Activated CD8-positive, alpha-beta memory T cell treated with anti-CD3 and anti-CD28 coated beads, Interleukin-2, amount 10 ng/mL, durations not matched to agents 7 days and 5 days (primary cell): ENCODE measurements around the gene TRAK1. TPM values are rescaled to one million over a fixed set of nuclear protein-coding genes. Genes with fewer than 3 reads are reported as not detected.
A peak's percentile ranks its signal among the peaks of the same experiment; 100 is the strongest.

ENCODE experiments used
- ATAC-seq: fragments of 150-1000 bp; cut with Tn5 transposase; one replicate; pipeline ENCODE4 v1.10.0; 2021; ENCODE audit warnings: moderate library complexity
- CTCF ChIA-PET: fragments of 350-600 bp; sonication (Branson Sonifier 250); formaldehyde crosslinking; loops from one replicate; lab custom pipeline; 2021; ENCODE audit warnings: antibody characterized with exemption; lab: Charles Lee
- DNase-seq: peaks from one replicate; pipeline ENCODE4 v3.0.0-alpha.2; 2020
- H3K27ac Mint-ChIP-seq: one replicate; pipeline ENCODE4 v1.8.0; 2021; ENCODE audit warnings: mild to moderate bottlenecking, mixed read lengths
- H3K27me3 Mint-ChIP-seq: one replicate; pipeline ENCODE4 v1.8.0; 2021; ENCODE audit warnings: mixed read lengths
- H3K36me3 Mint-ChIP-seq: one replicate; pipeline ENCODE4 v1.8.0; 2021; ENCODE audit warnings: mild to moderate bottlenecking, mixed read lengths
- H3K4me1 Mint-ChIP-seq: one replicate; pipeline ENCODE4 v1.8.0; 2021; ENCODE audit warnings: mixed read lengths
- H3K4me3 Mint-ChIP-seq: one replicate; pipeline ENCODE4 v1.8.0; 2021; ENCODE audit warnings: mild to moderate bottlenecking, moderate library complexity, mixed read lengths
- H3K9me3 Mint-ChIP-seq: one replicate; pipeline ENCODE4 v1.8.0; 2022; ENCODE audit warnings: low read depth, mixed read lengths
- total RNA-seq, 2 experiments: library from RNA; stranded (reverse); gene quantifications; one replicate each; pipeline ENCODE4 v1.2.3, GENCODE V29; 2021

Gene TRAK1
- total RNA-seq, 2 experiments from 2014 or later: 27.3 to 31.1 TPM

- CTCF ChIA-PET: no interaction called here
- no peak overlapping the region for H3K27ac Mint-ChIP-seq
Measured at GRCh38 chr3:42226470-42227425, 135.6 kb downstream of the TRAK1 start.

DNA sequence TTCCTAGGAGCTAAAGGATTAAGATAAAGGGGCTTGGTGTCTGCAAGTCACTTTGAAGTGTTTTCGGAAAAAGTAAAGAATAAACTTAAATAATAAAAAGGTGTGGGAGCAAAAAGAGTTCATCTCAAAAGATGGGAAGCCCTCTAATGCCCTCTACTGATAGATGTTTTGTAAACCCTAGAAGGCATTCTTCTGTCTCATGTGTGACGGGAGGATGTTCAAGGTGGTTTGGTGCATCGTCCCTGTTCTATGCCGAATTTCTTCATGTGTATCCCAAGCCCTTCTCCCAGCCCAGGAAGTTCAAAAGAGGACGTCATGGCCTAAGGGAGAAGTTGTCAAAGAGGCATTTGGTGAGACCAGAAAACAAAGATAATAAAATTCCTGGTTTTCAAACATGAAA lies 137.6 kb downstream of the TRAK1 start:
- no peak overlapping the region for H3K4me3 Mint-ChIP-seq
- DNase-seq (no peak), ATAC-seq (no peak)
- H3K27ac Mint-ChIP-seq: no peak overlapping the region
- no peaks in the 10 kb centered on the region for H3K9me3 Mint-ChIP-seq
- H3K36me3 Mint-ChIP-seq: peaks cover 3% of the 10 kb centered on the region
- CTCF ChIA-PET: interaction anchor here (0.7 to 1.6 kb wide), 6 partner anchors 14 to 215 kb away, joined by 3 to 6 read pairs (median 4); no protein-coding TSS in a partner anchor
- H3K27me3 Mint-ChIP-seq: peaks cover 8% of the 10 kb centered on the region
- H3K4me1 Mint-ChIP-seq: peaks cover 13% of the 10 kb centered on the region

More at GRCh38 chr3:42226470-42227425, 135.6 kb downstream of the TRAK1 start:
- Mint-ChIP-seq H3K4me3 (no peak overlapping the region), H3K4me1 (peaks cover 13% of the 10 kb centered on the region), H3K36me3 (peaks cover 5% of the 10 kb centered on the region), H3K27me3 (peaks cover 8% of the 10 kb centered on the region), H3K9me3 (no peaks in the 10 kb centered on the region)
- no peak for ATAC-seq
- DNase-seq: no peak

- Mint-ChIP-seq H3K9me3 (no peaks in the 10 kb centered on the region), H3K4me3 (no peak overlapping the region), H3K36me3 (peaks cover 3% of the 10 kb centered on the region), H3K4me1 (peaks cover 13% of the 10 kb centered on the region), H3K27me3 (peaks cover 11% of the 10 kb centered on the region), H3K27ac (no peak overlapping the region)
- no peak for DNase-seq
- CTCF ChIA-PET: interaction anchor here (0.6 to 1.6 kb wide), 10 partner anchors 8 to 246 kb away, joined by 3 to 6 read pairs (median 3); no protein-coding TSS in a partner anchor
- no peak for ATAC-seq
Measured at GRCh38 chr3:42229266-42229941, 138.2 kb downstream of the TRAK1 start.

GRCh38 chr3:42229942-42230688 lies 139.0 kb downstream of the TRAK1 start:
- Mint-ChIP-seq H3K4me1 (peaks cover 13% of the 10 kb centered on the region), H3K36me3 (peaks cover 3% of the 10 kb centered on the region), H3K27ac (no peak overlapping the region), H3K27me3 (peaks cover 18% of the 10 kb centered on the region), H3K4me3 (no peak overlapping the region), H3K9me3 (no peaks in the 10 kb centered on the region)
- DNase-seq: no peak
- CTCF ChIA-PET: interaction anchor here (0.6 to 1.6 kb wide), 9 partner anchors 9 to 245 kb away, joined by 3 to 6 read pairs (median 3); no protein-coding TSS in a partner anchor
- no peak for ATAC-seq

- H3K4me3 Mint-ChIP-seq: no peak overlapping the region
- peaks cover 25% of the 10 kb centered on the region for H3K27me3 Mint-ChIP-seq
- ATAC-seq (no peak), DNase-seq (no peak)
- H3K27ac Mint-ChIP-seq: no peak overlapping the region
- CTCF ChIA-PET: no interaction called here
- H3K36me3 Mint-ChIP-seq: peaks cover 3% of the 10 kb centered on the region
- no peaks in the 10 kb centered on the region for H3K9me3 Mint-ChIP-seq
- peaks cover 13% of the 10 kb centered on the region for H3K4me1 Mint-ChIP-seq
Measured at GRCh38 chr3:42230860-42231259, 139.7 kb downstream of the TRAK1 start.

GRCh38 chr3:42235532-42235931 lies 144.4 kb downstream of the TRAK1 start:
- Mint-ChIP-seq H3K9me3 (peaks cover 5% of the 10 kb centered on the region), H3K27me3 (peaks cover 35% of the 10 kb centered on the region), H3K4me1 (no peaks in the 10 kb centered on the region), H3K27ac (no peak overlapping the region), H3K36me3 (no peaks in the 10 kb centered on the region), H3K4me3 (no peak overlapping the region)
- CTCF ChIA-PET: no interaction called here
- ATAC-seq (no peak), DNase-seq (no peak)

- CTCF ChIA-PET: interaction anchor here (0.7 kb wide), 1 partner anchor 9 kb away, joined by 3 read pairs; no protein-coding TSS in a partner anchor
Measured at GRCh38 chr3:42236611-42237010, 145.5 kb downstream of the TRAK1 start.

GRCh38 chr3:42246091-42246490 lies 154.9 kb downstream of the TRAK1 start:
- CTCF ChIA-PET: interaction anchor here (0.7 to 2.6 kb wide), 4 partner anchors 10 to 197 kb away, joined by 3 to 39 read pairs (median 4); no protein-coding TSS in a partner anchor
- ATAC-seq (no peak), DNase-seq (no peak)
- H3K4me3 Mint-ChIP-seq: no peak overlapping the region
- H3K4me1 Mint-ChIP-seq: peaks cover 3% of the 10 kb centered on the region
- H3K27me3 Mint-ChIP-seq: peaks cover 33% of the 10 kb centered on the region
- no peaks in the 10 kb centered on the region for H3K9me3 Mint-ChIP-seq
- no peaks in the 10 kb centered on the region for H3K36me3 Mint-ChIP-seq
- H3K27ac Mint-ChIP-seq: no peak overlapping the region

More at GRCh38 chr3:42236611-42237010, 145.5 kb downstream of the TRAK1 start:
- no peak for DNase-seq
- Mint-ChIP-seq H3K9me3 (peaks cover 5% of the 10 kb centered on the region), H3K4me1 (no peaks in the 10 kb centered on the region), H3K27me3 (peaks cover 36% of the 10 kb centered on the region), H3K4me3 (no peak overlapping the region), H3K27ac (no peak overlapping the region), H3K36me3 (no peaks in the 10 kb centered on the region)
- ATAC-seq: no peak

GRCh38 chr3:42247576-42248027 lies 156.4 kb downstream of the TRAK1 start:
- Mint-ChIP-seq H3K27ac (no peak overlapping the region), H3K27me3 (peaks cover 31% of the 10 kb centered on the region), H3K4me3 (no peak overlapping the region), H3K9me3 (no peaks in the 10 kb centered on the region), H3K36me3 (no peaks in the 10 kb centered on the region), H3K4me1 (peaks cover 3% of the 10 kb centered on the region)
- CTCF ChIA-PET: interaction anchor here (0.8 to 2.6 kb wide), 15 partner anchors 11 to 343 kb away, joined by 3 to 39 read pairs (median 3); partner anchors contain the start of gene VIPR1
- DNase-seq (peak; percentile 71), ATAC-seq (peak; percentile 66)

GRCh38 chr3:42250761-42251160 lies 159.6 kb downstream of the TRAK1 start:
- H3K4me1 Mint-ChIP-seq: peaks cover 3% of the 10 kb centered on the region
- H3K27me3 Mint-ChIP-seq: peaks cover 36% of the 10 kb centered on the region
- DNase-seq (no peak), ATAC-seq (no peak)
- no peaks in the 10 kb centered on the region for H3K36me3 Mint-ChIP-seq
- H3K27ac Mint-ChIP-seq: no peak overlapping the region
- no peak overlapping the region for H3K4me3 Mint-ChIP-seq
- no peaks in the 10 kb centered on the region for H3K9me3 Mint-ChIP-seq
- CTCF ChIA-PET: no interaction called here

DNA sequence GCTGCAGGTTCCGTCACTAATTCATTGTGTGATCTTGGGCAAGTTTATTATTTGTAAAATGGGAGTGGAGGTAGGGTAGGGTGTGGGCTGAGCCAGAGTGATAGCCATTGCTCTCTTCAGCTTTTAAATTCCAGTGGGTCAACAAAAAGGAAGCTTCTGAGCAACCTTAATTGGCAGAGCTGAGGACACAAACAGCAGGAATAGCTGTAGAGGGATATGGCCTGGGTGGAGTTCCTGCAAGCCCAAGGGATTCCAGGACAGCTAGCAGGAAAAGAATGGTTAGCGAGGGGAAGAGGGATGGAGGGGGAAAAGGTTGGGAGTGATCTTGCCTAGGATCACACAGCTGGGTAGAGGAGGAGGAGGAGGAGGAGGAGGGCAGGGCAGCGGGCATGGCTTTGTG lies 163.4 kb downstream of the TRAK1 start:
- CTCF ChIA-PET: no interaction called here
- no peak overlapping the region for H3K4me3 Mint-ChIP-seq
- no peak overlapping the region for H3K27ac Mint-ChIP-seq
- H3K27me3 Mint-ChIP-seq: peaks cover 36% of the 10 kb centered on the region
- ATAC-seq (no peak), DNase-seq (no peak)
- H3K9me3 Mint-ChIP-seq: no peaks in the 10 kb centered on the region
- no peaks in the 10 kb centered on the region for H3K36me3 Mint-ChIP-seq
- peaks cover 4% of the 10 kb centered on the region for H3K4me1 Mint-ChIP-seq

DNA sequence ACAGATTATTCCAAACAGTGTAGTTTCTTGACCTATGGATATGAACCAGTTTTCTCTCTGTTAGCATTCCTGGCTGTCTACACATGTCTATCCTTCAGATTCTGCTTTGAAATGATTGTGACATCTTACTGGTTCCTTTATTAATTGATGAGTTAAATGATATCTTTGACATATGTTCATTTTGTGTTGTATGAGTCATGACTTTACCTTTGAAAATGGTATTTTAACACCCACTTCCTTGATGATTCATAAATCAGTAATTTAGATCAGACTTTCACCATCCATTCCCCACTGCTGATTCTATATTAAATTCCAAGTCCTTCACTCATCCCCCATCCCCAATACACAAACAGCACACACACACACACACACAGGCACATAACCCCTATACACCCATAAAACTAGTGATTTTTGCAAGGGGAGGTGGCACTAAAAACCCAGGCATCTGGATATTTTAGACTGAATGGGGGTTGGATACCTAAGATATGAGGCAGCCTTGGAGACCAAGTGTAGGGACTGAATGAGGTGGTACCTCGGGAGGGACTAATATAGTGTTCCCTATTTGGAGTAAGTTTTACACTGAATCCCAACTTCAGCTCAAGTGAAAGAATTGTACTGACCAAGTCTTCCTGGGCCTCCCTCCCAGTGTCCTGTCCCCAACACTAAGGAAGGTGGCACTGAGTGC lies 165.1 kb downstream of the TRAK1 start:
- Mint-ChIP-seq H3K9me3 (no peaks in the 10 kb centered on the region), H3K4me1 (peaks cover 4% of the 10 kb centered on the region), H3K27me3 (peaks cover 47% of the 10 kb centered on the region), H3K36me3 (no peaks in the 10 kb centered on the region), H3K4me3 (no peak overlapping the region), H3K27ac (no peak overlapping the region)
- CTCF ChIA-PET: no interaction called here
- no peak for DNase-seq
- no peak for ATAC-seq
